Measurements from ENCODE around the gene GRM1.

GRM1 gene

GRCh38 chr6:146282837-146283236 lies 254.0 kb downstream of the GRM1 start:
- FAIRE-seq = no peak

GRCh38 chr6:146284311-146284710 lies 255.4 kb downstream of the GRM1 start:
- no peak for FAIRE-seq

- FAIRE-seq = no peak
Measured at GRCh38 chr6:146286961-146287360, 258.1 kb downstream of the GRM1 start.

- FAIRE-seq = no peak
Measured at GRCh38 chr6:146287691-146288369, 259.0 kb downstream of the GRM1 start.

- no peak for FAIRE-seq
Measured at GRCh38 chr6:146289816-146290588, 261.1 kb downstream of the GRM1 start.

- FAIRE-seq = no peak
Measured at GRCh38 chr6:146290589-146290901, 261.7 kb downstream of the GRM1 start.

- no peak for FAIRE-seq
Measured at GRCh38 chr6:146292506-146292905, 263.6 kb downstream of the GRM1 start.

- no peak for FAIRE-seq
Measured at GRCh38 chr6:146295695-146296094, 266.8 kb downstream of the GRM1 start.

- no peak for FAIRE-seq
Measured at GRCh38 chr6:146297815-146298214, 269.0 kb downstream of the GRM1 start.

- no peak for FAIRE-seq
Measured at GRCh38 chr6:146300521-146300920, 271.7 kb downstream of the GRM1 start.

- FAIRE-seq = no peak
Measured at GRCh38 chr6:146301764-146302163, 272.9 kb downstream of the GRM1 start.

- no peak for FAIRE-seq
Measured at GRCh38 chr6:146302994-146303393, 274.1 kb downstream of the GRM1 start.

- FAIRE-seq = no peak
Measured at GRCh38 chr6:146304181-146304580, 275.3 kb downstream of the GRM1 start.

GRCh38 chr6:146305092-146305491 lies 276.2 kb downstream of the GRM1 start:
- FAIRE-seq = no peak

- FAIRE-seq = no peak
Measured at GRCh38 chr6:146305951-146306350, 277.1 kb downstream of the GRM1 start.

GRCh38 chr6:146310628-146311027 lies 281.8 kb downstream of the GRM1 start:
- no peak for FAIRE-seq

- no peak for FAIRE-seq
Measured at GRCh38 chr6:146311079-146311478, 282.2 kb downstream of the GRM1 start.

GRCh38 chr6:146312608-146313007 lies 283.7 kb downstream of the GRM1 start:
- FAIRE-seq = no peak

GRCh38 chr6:146315381-146316174 lies 286.7 kb downstream of the GRM1 start:
- no peak for FAIRE-seq

- no peak for FAIRE-seq
Measured at GRCh38 chr6:146316175-146316495, 287.3 kb downstream of the GRM1 start.

GRCh38 chr6:146331013-146331412 lies 302.2 kb downstream of the GRM1 start:
- no peak for FAIRE-seq

GRCh38 chr6:146335336-146335735 lies 306.5 kb downstream of the GRM1 start:
- no peak for FAIRE-seq

- no peak for FAIRE-seq
Measured at GRCh38 chr6:146336191-146336590, 307.3 kb downstream of the GRM1 start.

GRCh38 chr6:146337376-146337775 lies 308.5 kb downstream of the GRM1 start:
- FAIRE-seq = no peak

All from G401.6 (cell line).